K562 (cell line): ENCODE measurements around the gene CXCL5. TPM values are rescaled to one million over a fixed set of nuclear protein-coding genes. Genes with fewer than 3 reads are reported as not detected.
A peak's percentile ranks its signal among the peaks of the same experiment; 100 is the strongest.

Experiments
- ATAC-seq: fragments of 200-7000 bp; cut with Tn5 transposase; 3 replicates; pipeline ENCODE4 v1.9.1; 2020; ENCODE audit warnings: moderate library complexity
- BruUV-seq: library from RNA; stranded (reverse); fragments of 400-500 nt; replicated peaks from 2 replicates; lab custom pipeline; 2021; lab: Mats Ljungman, UMichigan
- CTCF ChIA-PET: fragments of 300-600 bp; formaldehyde crosslinking; extraction: SDS; loops from one replicate; lab custom pipeline; 2021; ENCODE audit warnings: low intra/inter-chr PET ratio; lab: Yijun Ruan, JAX
- POLR2A ChIA-PET: fragments of 300-600, 350-650 bp; sonication (Branson Sonifier 250); formaldehyde crosslinking; extraction: SDS; loops from one replicate; lab custom pipeline; 2021; ENCODE audit warnings: antibody characterized with exemption, inconsistent platforms; lab: Yijun Ruan, JAX
- DNase-seq, 4 experiments: peaks; one replicate each; pipeline versions ENCODE4 v3.0.0 to v3.0.0-alpha.2; 2011 to 2018; ENCODE audit warnings: low spot score in 3 of 4, mixed read lengths in 3 of 4; ENCODE audit errors: extremely low read depth in 1 of 4
- FAIRE-seq: peaks from 2 replicates; lab custom pipeline; 2011; peaks lifted over from hg19 to GRCh38; lab: Jason Lieb, UNC
- H2AFZ ChIP-seq: 2 replicates; pipeline ENCODE4 v1.6.0; 2011; ENCODE audit warnings: low read depth, low read length, control low read depth, inconsistent platforms
- H3K27ac ChIP-seq: fragments of 200-600 bp; 3 replicates; pipeline ENCODE4 v1.8.0; 2011; ENCODE audit warnings: low read depth, mild to moderate bottlenecking, control low read depth, inconsistent platforms, low read length, moderate library complexity, mixed read lengths; ENCODE audit errors: extremely low read depth
- H3K27me3 ChIP-seq, 2 experiments: fragments of 300-600 bp in 1 of 2; 2 replicates in 1 of 2; 3 replicates in 1 of 2; pipeline versions ENCODE4 v1.6.0 to v1.8.0; 2011; ENCODE audit warnings: inconsistent platforms in 2 of 2, low read length in 2 of 2, mild to moderate bottlenecking in 1 of 2, mixed read lengths in 1 of 2, moderate library complexity in 1 of 2; ENCODE audit not compliant: control insufficient read depth in 2 of 2, insufficient read depth in 2 of 2
- H3K36me3 ChIP-seq: fragments of 300-600 bp; 3 replicates; pipeline ENCODE4 v1.8.0; 2011; ENCODE audit warnings: mild to moderate bottlenecking, low read length, inconsistent platforms; ENCODE audit not compliant: control insufficient read depth, insufficient read depth
- H3K4me1 ChIP-seq, 2 experiments: fragments of 200-600 bp in 1 of 2; replicated peaks in 1 of 2; 2 replicates in 1 of 2; 3 replicates in 1 of 2; pipeline versions ENCODE4 v1.5.1 to v1.8.0; 2011; ENCODE audit warnings: inconsistent platforms in 2 of 2, low read length in 2 of 2, mild to moderate bottlenecking in 1 of 2, mixed read lengths in 1 of 2, moderate library complexity in 1 of 2; ENCODE audit not compliant: control insufficient read depth in 2 of 2, insufficient read depth in 2 of 2
- H3K4me2 ChIP-seq: 2 replicates; pipeline ENCODE4 v1.6.1; 2011; ENCODE audit warnings: low read length, control low read depth, inconsistent platforms, mixed read lengths; ENCODE audit not compliant: insufficient read depth
- H3K4me3 ChIP-seq: fragments of 200-600 bp; sonication (generic), shearing (Covaris generic); 2 replicates; pipeline ENCODE4 v1.5.1; 2016; ENCODE audit warnings: control low read depth, inconsistent platforms
- H3K79me2 ChIP-seq: fragments of 200-600 bp; 3 replicates; pipeline ENCODE4 v1.8.0; 2011; ENCODE audit warnings: low read length, inconsistent platforms; ENCODE audit not compliant: control insufficient read depth, insufficient read depth
- H3K9ac ChIP-seq, 2 experiments: 2 replicates each; pipeline versions ENCODE4 v1.6.0 to v1.6.1; 2011; ENCODE audit warnings: low read depth in 2 of 2, low read length in 2 of 2, control low read depth in 1 of 2, inconsistent platforms in 1 of 2, mild to moderate bottlenecking in 1 of 2, mixed read lengths in 1 of 2; ENCODE audit not compliant: insufficient read depth in 1 of 2
- H3K9me1 ChIP-seq: one replicate; pipeline ENCODE4 v1.6.0; 2011; ENCODE audit warnings: inconsistent platforms, mild to moderate bottlenecking, low read length, moderate library complexity; ENCODE audit not compliant: control insufficient read depth, insufficient read depth
- H3K9me3 ChIP-seq: replicated peaks from 2 replicates; pipeline ENCODE4 v1.5.1; 2011; ENCODE audit warnings: low read depth, low read length, inconsistent platforms; ENCODE audit not compliant: control insufficient read depth, insufficient read depth
- H4K20me1 ChIP-seq: replicated peaks from 2 replicates; pipeline ENCODE4 v1.6.1; 2011; ENCODE audit warnings: low read length, inconsistent platforms, mixed read lengths; ENCODE audit not compliant: control insufficient read depth, insufficient read depth
- C11orf30 ChIP-seq: fragments of 450-650 bp; IDR thresholded peaks from 2 replicates; pipeline ENCODE4 v1.6.1; 2016; ENCODE audit warnings: low read depth, mild to moderate bottlenecking
- MED1 ChIP-seq: sonication (generic); formaldehyde crosslinking; IDR thresholded peaks from 2 replicates; pipeline ENCODE4 v1.8.1; 2023; ENCODE audit warnings: missing genetic modification reagents, borderline replicate concordance
- NEUROD1 ChIP-seq: fragments of 150-350 bp; IDR thresholded peaks from 2 replicates; pipeline ENCODE4 v1.6.1; 2014; ENCODE audit warnings: borderline replicate concordance, low read length, low read depth; ENCODE audit not compliant: partially characterized antibody
- PHB ChIP-seq: fragments of 250-450 bp; sonication (Bioruptor Pico); IDR thresholded peaks from 2 replicates; pipeline ENCODE4 v1.5.0; 2021
- ZNF316 ChIP-seq: fragments of 450-650 bp; IDR thresholded peaks from 2 replicates; pipeline ENCODE4 v1.6.1; 2016
- ZNF75A ChIP-seq: fragments of 450-650 bp; formaldehyde crosslinking; IDR thresholded peaks from 2 replicates; pipeline ENCODE4 v1.4.0; 2020; ENCODE audit warnings: mild to moderate bottlenecking
- WGBS: fragments of 100-300 bp; shearing (Covaris generic); methylation state at CpG from one replicate; pipeline ENCODE4 v1.1.6; 2016; ENCODE audit warnings: low coverage, mixed read lengths; ENCODE audit not compliant: insufficient coverage; ENCODE audit errors: missing lambda C conversion rate; 5-methylcytosine and 5-hydroxymethylcytosine counted together
- in situ Hi-C: fragments of 300-500 bp; cut with MboI; formaldehyde crosslinking; loops from 4 replicates; pipeline ENCODE4 v1.15.0; 2018; ENCODE audit warnings: inconsistent platforms, mixed read lengths
- intact Hi-C: fragments of 100-400 bp; cut with micrococcal nuclease; formaldehyde crosslinking; loops from 2 replicates; pipeline ENCODE4 v1.14.2; 2022
- polyA plus RNA-seq, 8 experiments: library from polyadenylated mRNA; depleted of rRNA in 4 of 8; stranded (reverse) in 5 of 8; unstranded in 3 of 8; fragments of >200 nt; fragmentation: Nextera tagmentation in 2 of 8; fragmentation: Illumina TruSeq in 1 of 8; extraction: Ambion mirVana in 2 of 8; extraction: Trizol in 1 of 8; gene quantifications; 2 replicates each; pipeline versions ENCODE4 v1.2.1 to v1.2.3, GENCODE V29; 2011 to 2014; ENCODE audit warnings: inconsistent platforms in 1 of 8, missing spikeins in 1 of 8
- total RNA-seq, 7 experiments: library from RNA; depleted of rRNA in 6 of 7; stranded (reverse); fragments of >200 nt in 6 of 7; fragmentation: Illumina TruSeq in 2 of 7; extraction: Trizol in 2 of 7; gene quantifications; 2 replicates each; pipeline versions ENCODE4 v1.2.1 to v1.2.3, GENCODE V29; 2011 to 2021; ENCODE audit warnings: low replicate concordance in 1 of 7
- TF ChIP-seq, protein P1 (sequence below): fragments of 450-650 bp; IDR thresholded peaks from 2 replicates; pipeline ENCODE4 v1.6.1; 2017; ENCODE audit warnings: antibody characterized with exemption, mild to moderate bottlenecking

Gene CXCL5
- total and polyA plus RNA-seq, 9 of the 15 experiments (the other 6 are each of a cell fraction or from before 2014, with no cell fraction given) = not detected

GRCh38 chr4:73970011-73970410, 28.5 kb downstream of the CXCL5 start:
- no peaks in the 10 kb centered on the region for H3K27me3 ChIP-seq
- H2AFZ ChIP-seq = no peak overlapping the region
- no peak overlapping the region for H3K4me2 ChIP-seq
- no peaks in the 10 kb centered on the region for H3K79me2 ChIP-seq
- no peaks in the 10 kb centered on the region; the same call in none of the 2 replicates for H3K9me3 ChIP-seq
- no peak for TF ChIP-seq MED1 (CRISPR knock-in tag)
- TF ChIP-seq ZNF316 = peak; percentile 68
- TF ChIP-seq C11orf30 = peak; percentile 35; the same call in 1 of the 2 replicates
- 15% methylated on average over 1 of the region's 1 CpG for WGBS
- intact Hi-C loops = no loop called here
- no peaks in the 10 kb centered on the region for H3K4me1 ChIP-seq
- FAIRE-seq = no peak
- DNase-seq = no peak
- CTCF ChIA-PET = no interaction called here
- in situ Hi-C loops = no loop called here
- H4K20me1 ChIP-seq = no peaks in the 10 kb centered on the region
- no peak overlapping the region for H3K9ac ChIP-seq
- no peak for ATAC-seq
- BruUV-seq = no TSS peak
- no peaks in the 10 kb centered on the region for H3K9me1 ChIP-seq
- POLR2A ChIA-PET = no interaction called here
- no peak overlapping the region for H3K4me3 ChIP-seq
- no peaks in the 10 kb centered on the region for H3K36me3 ChIP-seq
- no peak overlapping the region for H3K27ac ChIP-seq

GRCh38 chr4:73967866-73968265, 30.6 kb downstream of the CXCL5 start:
- ChIA-PET POLR2A (no interaction called here), CTCF (no interaction called here)
- H3K27me3 ChIP-seq = no peaks in the 10 kb centered on the region
- no peak overlapping the region for H3K9ac ChIP-seq
- no peak for TF ChIP-seq NEUROD1
- no peak for TF ChIP-seq PHB
- TF ChIP-seq, protein P1, sequence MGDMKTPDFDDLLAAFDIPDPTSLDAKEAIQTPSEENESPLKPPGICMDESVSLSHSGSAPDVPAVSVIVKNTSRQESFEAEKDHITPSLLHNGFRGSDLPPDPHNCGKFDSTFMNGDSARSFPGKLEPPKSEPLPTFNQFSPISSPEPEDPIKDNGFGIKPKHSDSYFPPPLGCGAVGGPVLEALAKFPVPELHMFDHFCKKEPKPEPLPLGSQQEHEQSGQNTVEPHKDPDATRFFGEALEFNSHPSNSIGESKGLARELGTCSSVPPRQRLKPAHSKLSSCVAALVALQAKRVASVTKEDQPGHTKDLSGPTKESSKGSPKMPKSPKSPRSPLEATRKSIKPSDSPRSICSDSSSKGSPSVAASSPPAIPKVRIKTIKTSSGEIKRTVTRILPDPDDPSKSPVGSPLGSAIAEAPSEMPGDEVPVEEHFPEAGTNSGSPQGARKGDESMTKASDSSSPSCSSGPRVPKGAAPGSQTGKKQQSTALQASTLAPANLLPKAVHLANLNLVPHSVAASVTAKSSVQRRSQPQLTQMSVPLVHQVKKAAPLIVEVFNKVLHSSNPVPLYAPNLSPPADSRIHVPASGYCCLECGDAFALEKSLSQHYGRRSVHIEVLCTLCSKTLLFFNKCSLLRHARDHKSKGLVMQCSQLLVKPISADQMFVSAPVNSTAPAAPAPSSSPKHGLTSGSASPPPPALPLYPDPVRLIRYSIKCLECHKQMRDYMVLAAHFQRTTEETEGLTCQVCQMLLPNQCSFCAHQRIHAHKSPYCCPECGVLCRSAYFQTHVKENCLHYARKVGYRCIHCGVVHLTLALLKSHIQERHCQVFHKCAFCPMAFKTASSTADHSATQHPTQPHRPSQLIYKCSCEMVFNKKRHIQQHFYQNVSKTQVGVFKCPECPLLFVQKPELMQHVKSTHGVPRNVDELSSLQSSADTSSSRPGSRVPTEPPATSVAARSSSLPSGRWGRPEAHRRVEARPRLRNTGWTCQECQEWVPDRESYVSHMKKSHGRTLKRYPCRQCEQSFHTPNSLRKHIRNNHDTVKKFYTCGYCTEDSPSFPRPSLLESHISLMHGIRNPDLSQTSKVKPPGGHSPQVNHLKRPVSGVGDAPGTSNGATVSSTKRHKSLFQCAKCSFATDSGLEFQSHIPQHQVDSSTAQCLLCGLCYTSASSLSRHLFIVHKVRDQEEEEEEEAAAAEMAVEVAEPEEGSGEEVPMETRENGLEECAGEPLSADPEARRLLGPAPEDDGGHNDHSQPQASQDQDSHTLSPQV = no peak
- no peak for TF ChIP-seq ZNF75A
- H3K4me3 ChIP-seq = no peak overlapping the region
- no peaks in the 10 kb centered on the region for H3K4me1 ChIP-seq
- H3K36me3 ChIP-seq = no peaks in the 10 kb centered on the region
- no peaks in the 10 kb centered on the region for H3K9me3 ChIP-seq
- BruUV-seq = no TSS peak
- ATAC-seq = no peak; the same call in 2 of the 3 replicates
- H2AFZ ChIP-seq = no peak overlapping the region
- H3K4me2 ChIP-seq = no peak overlapping the region
- H3K79me2 ChIP-seq = no peaks in the 10 kb centered on the region
- H3K9me1 ChIP-seq = no peaks in the 10 kb centered on the region
- intact Hi-C loops (no loop called here), in situ Hi-C loops (no loop called here)
- no peak for DNase-seq
- FAIRE-seq = no peak
- H3K27ac ChIP-seq = no peak overlapping the region
- no peaks in the 10 kb centered on the region for H4K20me1 ChIP-seq
